Panc1 (cell line): ENCODE data around the gene SEPTIN8. TPM values are rescaled to one million over a fixed set of nuclear protein-coding genes. Genes with fewer than 3 reads are reported as not detected.

Experiments used
- ATAC-seq: fragments of 200-7000 bp; cut with Tn5 transposase; 2 replicates; pipeline ENCODE4 v1.9.1; 2020; ENCODE audit warnings: mild to moderate bottlenecking, moderate library complexity
- BruUV-seq: library from RNA; stranded (reverse); fragments of 400-500 nt; replicated peaks from 2 replicates; lab custom pipeline; 2021; lab: Mats Ljungman, UMichigan
- CTCF ChIA-PET: fragments of 300-600 bp; sonication (Branson Sonifier 250); formaldehyde crosslinking; loops from one replicate; lab custom pipeline; 2022; ENCODE audit warnings: antibody characterized with exemption; lab: Charles Lee
- POLR2A ChIA-PET: fragments of 300-600 bp; sonication (Branson Sonifier 250); formaldehyde crosslinking; loops from one replicate; lab custom pipeline; 2022; ENCODE audit warnings: antibody characterized with exemption; lab: Charles Lee
- DNase-seq: peaks from one replicate; pipeline ENCODE4 v3.0.0-alpha.2; 2010; ENCODE audit warnings: low read depth, low spot score
- H3K27ac ChIP-seq: 2 replicates; pipeline ENCODE4 v1.5.1; 2011; ENCODE audit warnings: mild to moderate bottlenecking, low read length, inconsistent platforms
- H3K27me3 ChIP-seq: fragments of 200-500 bp; sonication (Bioruptor generic); 2 replicates; pipeline ENCODE4 v1.6.0; 2014; ENCODE audit warnings: low read length, inconsistent platforms; ENCODE audit not compliant: control insufficient read depth, insufficient read depth
- H3K36me3 ChIP-seq: fragments of 200-500 bp; sonication (Bioruptor generic); 2 replicates; pipeline ENCODE4 v1.5.1; 2014; ENCODE audit warnings: inconsistent platforms, mild to moderate bottlenecking, low read length, moderate library complexity; ENCODE audit not compliant: control insufficient read depth, insufficient read depth
- H3K4me1 ChIP-seq: 2 replicates; pipeline ENCODE4 v1.5.1; 2011; ENCODE audit warnings: inconsistent platforms, mild to moderate bottlenecking, low read length, moderate library complexity; ENCODE audit not compliant: control insufficient read depth, insufficient read depth
- H3K4me3 ChIP-seq, 2 experiments: 2 replicates each; pipeline ENCODE4 v1.5.1; 2011 to 2012; ENCODE audit warnings: low read depth in 2 of 2, low read length in 2 of 2, mild to moderate bottlenecking in 2 of 2, inconsistent platforms in 1 of 2, moderate library complexity in 1 of 2
- H3K9me3 ChIP-seq: fragments of 200-500 bp; sonication (Bioruptor generic); 2 replicates; pipeline ENCODE4 v1.5.1; 2014; ENCODE audit warnings: low read depth, mild to moderate bottlenecking, inconsistent platforms, low read length, moderate library complexity; ENCODE audit not compliant: control insufficient read depth, insufficient read depth
- POLR2AphosphoS5 ChIP-seq: IDR thresholded peaks from 2 replicates; pipeline ENCODE4 v1.6.1; 2012; ENCODE audit warnings: mild to moderate bottlenecking, low read depth, low read length, moderate library complexity
- SIN3A ChIP-seq: IDR thresholded peaks from 2 replicates; pipeline ENCODE4 v1.6.1; 2012; ENCODE audit warnings: low read depth, mild to moderate bottlenecking, low read length, moderate library complexity, borderline replicate concordance; ENCODE audit not compliant: insufficient read depth
- TCF7L2 ChIP-seq: IDR thresholded peaks from 2 replicates; pipeline ENCODE4 v1.6.1; 2011; ENCODE audit warnings: mild to moderate bottlenecking, low read depth, low read length, inconsistent platforms
- in situ Hi-C: cut with HindIII; loops from 2 replicates; pipeline ENCODE4 v1.10.0; 2016; ENCODE audit warnings: low sequenced_read_pairs, low pct_unique_long_range_greater_than_20kb
- intact Hi-C: fragments of 100-400 bp; cut with micrococcal nuclease; formaldehyde crosslinking; loops from one replicate; pipeline ENCODE4 v1.10.0; 2022; ENCODE audit not compliant: unreplicated experiment
- total RNA-seq: library from RNA; stranded (reverse); gene quantifications from one replicate; pipeline ENCODE4 v1.2.1, GENCODE V29; 2021; ENCODE audit not compliant: unreplicated experiment
- TF ChIP-seq, protein P1 (sequence below): fragments of 450-650 bp; IDR thresholded peaks from 2 replicates; pipeline ENCODE4 v1.5.1; 2017; ENCODE audit warnings: mild to moderate bottlenecking
- TF ChIP-seq, protein P2 (sequence below), 2 experiments: IDR thresholded peaks; 2 replicates each; pipeline ENCODE4 v1.6.1; 2011 to 2012; ENCODE audit warnings: low read depth in 2 of 2, control low read depth in 1 of 2, low read length in 1 of 2, mild to moderate bottlenecking in 1 of 2, moderate library complexity in 1 of 2; ENCODE audit not compliant: insufficient read depth in 1 of 2

The SEPTIN8 gene
- total RNA-seq, 1 experiment from 2014 or later = 22.8 TPM

DNA sequence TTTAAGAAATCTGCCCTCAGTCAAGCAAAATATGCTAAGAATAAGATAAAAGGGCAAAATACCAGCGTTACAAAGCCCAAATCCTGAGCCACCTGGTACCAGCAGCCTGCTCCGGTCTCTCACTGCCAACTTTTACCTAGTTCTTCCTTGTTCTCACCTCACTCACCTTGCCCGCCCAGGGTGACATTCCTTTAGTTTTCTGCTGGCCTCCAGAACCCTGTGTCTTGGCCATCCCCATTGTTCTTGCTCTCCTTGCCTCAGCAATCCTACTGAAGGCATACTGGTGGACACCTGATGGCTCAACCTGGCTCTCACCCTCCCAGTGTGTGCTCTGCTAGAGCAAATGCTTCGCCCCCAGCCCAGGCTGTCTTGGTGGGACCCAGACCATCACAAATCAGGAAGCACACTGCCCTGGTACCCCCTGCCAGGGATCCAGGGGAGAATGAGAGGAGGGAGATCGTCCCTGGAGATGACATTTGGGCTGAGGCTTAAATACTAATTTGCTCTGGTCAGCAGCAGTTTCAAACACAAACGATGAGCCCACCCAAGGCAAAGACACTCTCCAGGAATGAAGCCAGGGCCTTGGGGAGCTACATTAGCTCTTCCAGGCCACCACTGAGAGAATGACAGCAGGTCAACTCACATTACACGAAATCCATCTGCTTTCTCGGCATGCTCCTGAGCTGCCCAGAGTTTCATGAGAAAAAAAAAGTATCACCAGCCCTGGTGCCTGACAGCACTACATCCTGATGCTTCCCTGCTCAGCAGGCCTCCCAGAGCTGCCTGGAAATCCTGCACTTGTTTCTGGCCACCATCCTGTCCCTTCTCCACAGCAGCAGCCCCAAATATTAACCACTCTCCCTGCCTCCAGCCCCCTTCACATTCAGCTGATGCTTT is 12.2 kb upstream of the SEPTIN8 start:
- H3K4me3 ChIP-seq = no peak overlapping the region
- intact Hi-C loops = no loop called here
- no peaks in the 10 kb centered on the region for H3K36me3 ChIP-seq
- no peaks in the 10 kb centered on the region; the same call in 1 of the 2 replicates for H3K27me3 ChIP-seq
- no peak overlapping the region for H3K27ac ChIP-seq
- H3K4me1 ChIP-seq = no peaks in the 10 kb centered on the region
- DNase-seq = no peak
- in situ Hi-C loops = no loop called here
- CTCF ChIA-PET = interaction anchor here (0.7 kb wide), 1 partner anchor 13 kb away, joined by 3 read pairs; no protein-coding TSS in a partner anchor
- BruUV-seq = no TSS peak
- no peak; the same call in 1 of the 2 replicates for ATAC-seq
- no peaks in the 10 kb centered on the region for H3K9me3 ChIP-seq
- POLR2A ChIA-PET = no interaction called here
- TF ChIP-seq POLR2AphosphoS5 = no peak
- TF ChIP-seq TCF7L2 = no peak
- TF ChIP-seq, protein P1, sequence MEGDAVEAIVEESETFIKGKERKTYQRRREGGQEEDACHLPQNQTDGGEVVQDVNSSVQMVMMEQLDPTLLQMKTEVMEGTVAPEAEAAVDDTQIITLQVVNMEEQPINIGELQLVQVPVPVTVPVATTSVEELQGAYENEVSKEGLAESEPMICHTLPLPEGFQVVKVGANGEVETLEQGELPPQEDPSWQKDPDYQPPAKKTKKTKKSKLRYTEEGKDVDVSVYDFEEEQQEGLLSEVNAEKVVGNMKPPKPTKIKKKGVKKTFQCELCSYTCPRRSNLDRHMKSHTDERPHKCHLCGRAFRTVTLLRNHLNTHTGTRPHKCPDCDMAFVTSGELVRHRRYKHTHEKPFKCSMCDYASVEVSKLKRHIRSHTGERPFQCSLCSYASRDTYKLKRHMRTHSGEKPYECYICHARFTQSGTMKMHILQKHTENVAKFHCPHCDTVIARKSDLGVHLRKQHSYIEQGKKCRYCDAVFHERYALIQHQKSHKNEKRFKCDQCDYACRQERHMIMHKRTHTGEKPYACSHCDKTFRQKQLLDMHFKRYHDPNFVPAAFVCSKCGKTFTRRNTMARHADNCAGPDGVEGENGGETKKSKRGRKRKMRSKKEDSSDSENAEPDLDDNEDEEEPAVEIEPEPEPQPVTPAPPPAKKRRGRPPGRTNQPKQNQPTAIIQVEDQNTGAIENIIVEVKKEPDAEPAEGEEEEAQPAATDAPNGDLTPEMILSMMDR = no peak
- TF ChIP-seq, protein P2, sequence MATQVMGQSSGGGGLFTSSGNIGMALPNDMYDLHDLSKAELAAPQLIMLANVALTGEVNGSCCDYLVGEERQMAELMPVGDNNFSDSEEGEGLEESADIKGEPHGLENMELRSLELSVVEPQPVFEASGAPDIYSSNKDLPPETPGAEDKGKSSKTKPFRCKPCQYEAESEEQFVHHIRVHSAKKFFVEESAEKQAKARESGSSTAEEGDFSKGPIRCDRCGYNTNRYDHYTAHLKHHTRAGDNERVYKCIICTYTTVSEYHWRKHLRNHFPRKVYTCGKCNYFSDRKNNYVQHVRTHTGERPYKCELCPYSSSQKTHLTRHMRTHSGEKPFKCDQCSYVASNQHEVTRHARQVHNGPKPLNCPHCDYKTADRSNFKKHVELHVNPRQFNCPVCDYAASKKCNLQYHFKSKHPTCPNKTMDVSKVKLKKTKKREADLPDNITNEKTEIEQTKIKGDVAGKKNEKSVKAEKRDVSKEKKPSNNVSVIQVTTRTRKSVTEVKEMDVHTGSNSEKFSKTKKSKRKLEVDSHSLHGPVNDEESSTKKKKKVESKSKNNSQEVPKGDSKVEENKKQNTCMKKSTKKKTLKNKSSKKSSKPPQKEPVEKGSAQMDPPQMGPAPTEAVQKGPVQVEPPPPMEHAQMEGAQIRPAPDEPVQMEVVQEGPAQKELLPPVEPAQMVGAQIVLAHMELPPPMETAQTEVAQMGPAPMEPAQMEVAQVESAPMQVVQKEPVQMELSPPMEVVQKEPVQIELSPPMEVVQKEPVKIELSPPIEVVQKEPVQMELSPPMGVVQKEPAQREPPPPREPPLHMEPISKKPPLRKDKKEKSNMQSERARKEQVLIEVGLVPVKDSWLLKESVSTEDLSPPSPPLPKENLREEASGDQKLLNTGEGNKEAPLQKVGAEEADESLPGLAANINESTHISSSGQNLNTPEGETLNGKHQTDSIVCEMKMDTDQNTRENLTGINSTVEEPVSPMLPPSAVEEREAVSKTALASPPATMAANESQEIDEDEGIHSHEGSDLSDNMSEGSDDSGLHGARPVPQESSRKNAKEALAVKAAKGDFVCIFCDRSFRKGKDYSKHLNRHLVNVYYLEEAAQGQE (IDR thresholded peaks at IDR 0.05; ENCODE audit: insufficient read depth in 1 of 2, low read depth in 2 of 2, low read length in 1 of 2) = no peak
- no peak for TF ChIP-seq SIN3A

DNA sequence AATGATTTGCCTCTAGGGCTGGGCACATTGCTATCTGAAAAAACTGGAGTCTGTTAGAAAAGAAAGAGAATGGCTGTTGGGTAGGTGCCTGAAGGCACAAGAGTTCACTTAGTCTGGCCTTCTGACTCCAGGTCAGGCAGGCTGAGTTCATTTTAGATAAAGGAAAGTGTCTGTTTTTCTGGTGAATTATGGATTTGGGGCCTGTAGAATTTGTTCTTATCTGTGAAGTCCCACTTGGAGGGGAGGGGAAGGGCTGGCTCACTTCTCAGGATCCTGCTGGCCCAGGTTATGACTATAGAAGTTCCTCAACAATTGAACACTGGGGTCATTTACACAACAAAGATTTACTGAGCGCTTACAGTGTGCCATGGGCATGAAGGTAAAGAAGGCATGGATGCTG is 11.5 kb upstream of the SEPTIN8 start:
- no peaks in the 10 kb centered on the region for H3K36me3 ChIP-seq
- ChIA-PET CTCF (no interaction called here), POLR2A (no interaction called here)
- H3K27ac ChIP-seq = no peak overlapping the region
- TF ChIP-seq, protein P1 = no peak
- no peak for TF ChIP-seq POLR2AphosphoS5
- TF ChIP-seq SIN3A = no peak
- TF ChIP-seq, protein P2 (IDR thresholded peaks at IDR 0.05; ENCODE audit: insufficient read depth in 1 of 2, low read depth in 2 of 2, low read length in 1 of 2) = no peak
- TF ChIP-seq TCF7L2 = no peak
- H3K9me3 ChIP-seq = no peaks in the 10 kb centered on the region
- DNase-seq (no peak), ATAC-seq (no peak)
- H3K27me3 ChIP-seq = no peaks in the 10 kb centered on the region; the same call in 1 of the 2 replicates
- no peak overlapping the region for H3K4me3 ChIP-seq
- no TSS peak for BruUV-seq
- in situ Hi-C loops = no loop called here
- intact Hi-C loops = no loop called here
- no peaks in the 10 kb centered on the region for H3K4me1 ChIP-seq
